Inflammatory macrophage (primary cell): ENCODE data around the gene APBA2.
"Not testable (repeated sequence)": the region's sequence is repeated elsewhere in the genome, so short reads cannot be mapped to it uniquely, and the experiment has no call there.

Experiments used
- DNase-seq, 2 donors: peaks; one replicate each; pipeline ENCODE4 v3.0.0-alpha.2; 2020 to 2022
- total RNA-seq, 18 experiments: gene quantifications; one replicate each; lab custom pipeline; 2026; ENCODE audit warnings: mixed read lengths in 6 of 18, inconsistent platforms in 2 of 18; lab: John Stamatoyannopoulos, UW

The APBA2 gene
- total RNA-seq: 0 to 1.4 (median 0.11) reads per million in 18 experiments

DNA sequence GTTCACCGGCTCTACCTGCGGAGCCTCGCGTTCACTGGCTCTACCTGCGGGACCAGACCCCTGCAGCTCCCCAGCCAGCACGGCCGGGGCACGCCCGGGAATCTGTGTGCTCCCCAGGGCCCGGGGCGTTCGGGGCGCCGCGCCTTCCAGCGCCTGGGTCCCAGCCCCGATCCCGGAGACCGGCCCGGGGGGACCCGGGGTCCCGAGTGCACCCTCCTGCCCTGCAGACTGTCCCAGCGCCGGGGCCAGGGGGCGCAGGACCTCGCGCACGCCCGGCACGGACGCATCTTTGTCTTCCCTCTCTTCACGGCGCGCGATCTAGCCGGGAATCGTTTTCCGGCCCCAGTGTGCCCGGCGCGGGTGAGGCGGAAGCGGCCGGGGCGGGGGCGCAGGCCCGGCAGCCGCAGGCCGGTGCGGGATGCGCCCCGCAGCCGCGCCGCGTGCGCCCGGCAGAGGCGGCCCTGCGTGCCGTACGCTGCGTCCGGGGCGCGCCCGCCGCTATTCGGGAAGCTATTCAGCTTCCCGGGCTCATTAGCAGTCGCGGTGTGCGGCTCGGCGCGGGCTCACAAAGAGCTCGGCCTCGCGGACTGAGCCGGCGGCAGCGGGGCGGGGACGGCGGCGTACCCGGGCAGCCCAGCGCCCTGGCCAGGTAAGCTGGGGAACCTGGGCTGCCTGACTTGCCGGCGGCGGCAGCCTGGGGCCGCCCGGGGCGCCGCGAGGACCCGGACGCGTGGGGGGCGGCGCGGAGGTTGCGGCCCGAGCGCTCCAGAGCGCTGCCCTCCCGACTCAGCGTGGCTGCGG lies at the start of gene APBA2:
APBA2 (plus strand) TSS at position 345 of the 801 bp plus-strand sequence. CDS start 167,911 bp downstream, outside the sequence.
- no peak for DNase-seq

DNA sequence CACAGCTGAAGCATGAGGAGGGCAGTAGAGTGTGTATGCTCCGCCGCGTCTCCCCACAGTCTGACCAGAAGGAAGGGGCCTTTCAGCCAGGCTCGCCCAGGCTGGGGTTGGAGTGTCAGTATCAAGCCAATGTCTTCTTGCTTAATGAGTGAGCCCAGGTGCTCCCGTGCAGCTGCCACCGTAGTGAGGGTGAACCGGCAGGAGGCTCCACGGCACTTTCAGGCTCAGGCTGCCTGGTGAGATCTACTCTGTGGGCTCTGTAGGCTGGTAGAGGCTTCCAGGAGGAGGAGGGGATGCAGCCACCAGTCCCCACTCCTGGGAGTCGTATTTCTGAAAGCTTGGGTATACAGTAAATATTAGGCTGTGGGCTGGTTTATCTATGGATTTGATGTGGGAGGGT lies 45.5 kb upstream of the APBA2 start:
- DNase-seq: not testable (repeated sequence)

DNA sequence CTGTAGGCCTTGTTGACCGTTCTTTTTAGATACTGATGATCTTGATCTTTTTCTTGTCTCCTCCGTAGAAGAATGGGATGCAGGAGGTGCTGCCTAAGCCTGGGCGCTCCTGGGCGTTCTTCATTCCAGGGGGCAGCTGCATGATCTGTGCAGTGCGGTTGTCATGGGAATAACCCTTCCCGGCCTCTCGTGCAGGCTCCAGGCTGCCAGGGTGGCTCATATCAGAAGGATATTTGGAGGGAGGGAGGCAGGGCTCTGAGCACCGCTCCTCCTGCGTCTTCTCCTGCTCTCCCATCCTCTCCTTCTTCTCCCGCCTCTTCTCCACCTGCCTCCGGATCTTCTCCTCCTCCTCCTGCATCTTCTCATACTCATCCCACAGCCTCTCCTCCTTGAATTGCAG lies 43.6 kb upstream of the APBA2 start:
- DNase-seq: not testable (repeated sequence)

DNA sequence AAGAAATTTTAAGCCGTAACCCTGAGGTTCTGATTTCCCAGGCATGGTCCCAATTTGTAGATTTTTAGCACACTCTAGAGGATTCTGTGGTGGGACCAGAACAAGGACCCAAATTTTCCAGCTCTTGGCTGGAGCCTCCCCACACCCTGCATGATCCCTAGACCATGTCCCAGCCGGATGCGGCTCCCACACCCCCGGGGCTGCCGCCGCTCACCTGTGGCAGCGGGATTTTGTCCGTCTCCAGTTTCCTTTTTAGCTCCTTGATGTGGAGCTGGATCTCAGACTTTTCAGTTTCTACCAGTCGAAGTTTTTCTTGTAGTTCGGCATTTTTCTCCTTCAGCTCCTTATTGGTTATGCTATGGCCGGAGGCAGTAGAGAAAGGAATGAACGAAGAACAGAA lies 42.3 kb upstream of the APBA2 start:
- DNase-seq: not testable (repeated sequence)

DNA sequence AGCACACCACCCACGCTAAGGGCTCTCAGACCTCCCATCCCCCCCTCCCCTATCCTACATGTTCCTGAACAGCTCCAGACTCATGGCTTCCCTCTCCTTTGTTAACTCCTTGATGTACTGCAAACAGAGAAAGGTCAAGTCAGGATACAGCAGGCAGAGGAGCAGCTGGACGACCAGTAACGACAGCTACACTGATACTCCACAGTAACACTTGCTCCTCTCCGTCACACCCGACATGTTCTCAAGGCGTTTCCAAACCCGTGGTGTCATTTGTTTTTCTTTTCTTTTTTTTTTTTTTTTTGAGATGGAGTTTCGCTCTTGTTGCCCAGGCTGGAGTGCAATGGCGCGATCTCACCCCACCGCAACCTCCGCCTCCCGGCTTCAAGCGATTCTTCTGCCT lies 41.6 kb upstream of the APBA2 start:
- DNase-seq: not testable (repeated sequence)

DNA sequence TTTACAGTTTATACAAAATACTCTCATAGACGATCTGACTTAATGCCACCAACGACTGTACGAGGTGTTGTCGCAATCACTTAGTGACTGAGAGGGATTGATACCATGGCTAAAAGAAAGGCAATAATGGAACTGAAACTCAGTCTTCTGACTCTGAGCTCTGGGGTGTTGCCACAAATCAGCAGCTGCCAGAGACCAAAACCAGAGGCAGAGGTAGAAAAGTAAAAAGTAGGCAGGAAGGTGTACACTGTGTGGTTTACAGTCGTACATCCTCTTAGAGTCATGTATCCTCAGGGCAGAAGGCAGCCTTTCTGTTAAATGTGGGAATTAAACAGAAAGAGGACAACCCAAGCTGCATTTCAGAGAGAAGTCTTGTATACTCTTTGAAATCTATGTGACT lies 38.5 kb upstream of the APBA2 start:
- DNase-seq: not testable (repeated sequence)

DNA sequence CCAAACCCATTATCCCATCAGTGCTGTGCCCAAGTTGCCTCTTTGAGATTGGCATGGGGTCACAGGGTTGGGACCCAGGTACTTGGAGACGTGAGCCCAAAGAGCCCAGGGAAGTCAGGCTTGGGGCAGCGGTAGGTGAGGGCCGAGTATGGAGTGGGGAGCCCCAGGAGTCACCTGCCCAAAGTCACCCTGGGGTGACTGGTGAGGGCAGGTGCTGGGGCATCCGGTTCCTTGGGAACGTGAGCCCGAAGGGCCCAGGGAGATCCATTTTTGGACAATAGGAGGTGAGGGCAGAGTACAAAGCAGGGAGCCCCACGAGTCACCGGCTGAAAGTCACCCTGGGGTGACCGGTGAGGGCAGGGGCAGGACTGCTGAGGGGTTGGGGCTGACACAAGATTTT lies 37.8 kb upstream of the APBA2 start:
- not testable (repeated sequence) for DNase-seq

DNA sequence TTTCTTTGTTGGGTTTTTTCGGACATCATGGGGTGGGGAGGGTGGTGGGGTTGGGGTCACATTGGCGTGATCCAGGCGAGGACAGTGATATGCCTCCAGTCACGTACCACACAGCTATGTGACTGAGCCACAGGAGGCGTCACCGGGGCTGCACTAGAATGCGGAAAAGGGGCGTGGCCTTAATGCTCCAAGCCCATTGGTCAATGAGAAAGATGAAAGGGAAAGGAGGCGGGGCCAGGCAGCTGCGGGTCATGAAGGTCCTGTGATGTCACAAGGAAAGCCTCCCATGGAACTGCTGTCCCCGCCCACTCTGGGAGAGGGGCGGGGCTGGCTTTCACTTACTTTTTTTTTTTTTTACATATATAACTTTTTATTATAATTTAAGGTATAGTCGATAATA lies 37.3 kb upstream of the APBA2 start, which contains the start of gene GOLGA6L7:
GOLGA6L7 (minus strand) TSS at position 124 of the 400 bp plus-strand sequence; CDS start at position 29, 95 bp downstream.
- DNase-seq: not testable (repeated sequence)

DNA sequence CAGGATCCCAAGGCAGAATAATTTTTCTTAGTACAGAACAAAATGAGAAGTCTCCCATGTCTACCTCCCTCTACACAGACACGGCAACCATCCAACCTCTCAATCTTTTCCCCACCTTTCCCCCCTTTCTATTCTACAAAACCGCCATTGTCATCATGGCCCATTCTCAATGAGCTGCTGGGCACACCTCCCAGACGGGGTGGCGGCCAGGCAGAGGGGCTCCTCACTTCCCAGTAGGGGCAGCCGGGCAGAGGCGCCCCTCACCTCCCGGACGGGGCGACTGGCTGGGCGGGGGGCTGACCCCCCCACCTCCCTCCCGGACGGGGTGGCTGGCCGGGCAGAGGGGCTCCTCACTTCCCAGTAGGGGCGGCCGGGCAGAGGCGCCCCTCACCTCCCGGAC lies 36.5 kb upstream of the APBA2 start:
- not testable (repeated sequence) for DNase-seq

DNA sequence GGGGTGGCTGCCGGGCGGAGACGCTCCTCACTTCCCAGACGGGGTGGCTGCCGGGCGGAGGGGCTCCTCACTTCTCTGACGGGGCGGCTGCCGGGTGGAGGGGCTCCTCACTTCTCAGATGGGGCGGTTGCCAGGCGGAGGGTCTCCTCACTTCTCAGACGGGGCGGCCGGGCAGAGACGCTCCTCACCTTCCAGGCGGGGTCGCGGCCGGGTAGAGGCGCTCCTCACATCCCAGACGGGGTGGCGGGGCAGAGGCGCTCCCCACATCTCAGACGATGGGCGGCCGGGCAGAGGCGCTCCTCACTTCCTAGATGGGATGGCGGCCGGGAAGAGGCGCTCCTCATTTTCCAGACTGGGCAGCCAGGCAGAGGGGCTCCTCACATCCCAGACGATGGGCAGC lies 36.0 kb upstream of the APBA2 start:
- DNase-seq: not testable (repeated sequence)

DNA sequence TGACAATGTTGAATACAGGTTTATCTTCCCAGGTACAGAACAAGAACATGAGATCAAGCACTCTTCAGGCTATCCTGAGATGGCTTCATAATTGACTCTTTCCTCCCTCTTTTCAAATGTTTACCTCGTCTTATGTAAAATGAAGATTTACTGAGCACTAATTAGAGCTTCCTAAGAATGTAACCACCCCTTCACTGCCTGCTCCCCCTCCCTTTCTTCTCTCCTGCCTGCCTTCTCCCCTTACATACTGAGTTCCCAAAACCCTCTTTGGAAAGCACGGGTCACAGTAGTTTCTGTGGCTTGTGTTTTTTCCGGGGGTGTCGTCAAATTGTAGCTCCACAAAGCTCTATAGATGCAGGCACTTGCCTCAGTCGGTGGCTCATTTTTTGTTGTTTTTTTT lies 32.1 kb upstream of the APBA2 start:
- DNase-seq: not testable (repeated sequence)

DNA sequence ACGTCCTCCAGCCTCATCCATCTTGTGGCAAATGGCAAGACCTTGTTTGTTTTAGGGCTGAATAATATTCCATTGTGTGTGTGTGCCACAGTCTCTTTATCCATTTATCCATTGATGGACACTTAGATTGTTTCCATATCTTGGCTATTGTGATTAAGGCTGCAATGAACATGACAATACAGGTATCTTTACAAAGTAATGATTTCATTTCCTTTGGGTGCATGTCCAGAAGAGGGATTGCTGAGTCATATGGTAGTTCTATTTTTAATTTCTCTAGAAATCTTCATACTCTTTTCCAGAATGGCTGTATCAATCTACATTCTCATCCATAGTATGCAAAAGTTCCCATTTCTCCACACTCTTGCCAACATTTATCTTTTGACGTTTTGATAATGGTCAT lies 31.2 kb upstream of the APBA2 start:
- not testable (repeated sequence) for DNase-seq

DNA sequence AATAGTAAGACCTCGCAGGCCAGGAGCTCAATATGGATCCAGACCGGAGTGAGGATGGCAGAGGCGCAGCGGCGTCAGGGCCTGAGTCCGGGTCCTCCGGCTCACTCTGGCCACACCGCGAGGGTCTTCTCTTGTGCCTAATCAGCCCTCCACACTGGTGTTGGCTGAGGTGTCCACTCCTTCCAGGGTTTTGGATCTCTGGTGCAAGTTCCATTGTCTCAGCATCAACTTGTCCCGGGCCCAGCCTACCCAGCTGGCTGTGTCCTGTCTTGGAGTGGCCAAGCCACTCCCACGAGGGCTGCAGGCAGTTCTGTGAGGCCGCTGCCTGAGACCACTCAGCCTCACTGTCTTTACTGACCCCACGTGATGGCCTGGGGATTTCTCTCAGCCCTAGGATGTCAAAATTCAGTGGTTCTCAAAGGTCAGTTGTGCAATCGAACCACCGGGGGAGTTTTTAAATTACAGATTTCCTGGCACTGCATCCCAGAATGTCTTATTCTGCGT lies 24.7 kb upstream of the APBA2 start:
- peak; percentile 13 to 40 for DNase-seq

DNA sequence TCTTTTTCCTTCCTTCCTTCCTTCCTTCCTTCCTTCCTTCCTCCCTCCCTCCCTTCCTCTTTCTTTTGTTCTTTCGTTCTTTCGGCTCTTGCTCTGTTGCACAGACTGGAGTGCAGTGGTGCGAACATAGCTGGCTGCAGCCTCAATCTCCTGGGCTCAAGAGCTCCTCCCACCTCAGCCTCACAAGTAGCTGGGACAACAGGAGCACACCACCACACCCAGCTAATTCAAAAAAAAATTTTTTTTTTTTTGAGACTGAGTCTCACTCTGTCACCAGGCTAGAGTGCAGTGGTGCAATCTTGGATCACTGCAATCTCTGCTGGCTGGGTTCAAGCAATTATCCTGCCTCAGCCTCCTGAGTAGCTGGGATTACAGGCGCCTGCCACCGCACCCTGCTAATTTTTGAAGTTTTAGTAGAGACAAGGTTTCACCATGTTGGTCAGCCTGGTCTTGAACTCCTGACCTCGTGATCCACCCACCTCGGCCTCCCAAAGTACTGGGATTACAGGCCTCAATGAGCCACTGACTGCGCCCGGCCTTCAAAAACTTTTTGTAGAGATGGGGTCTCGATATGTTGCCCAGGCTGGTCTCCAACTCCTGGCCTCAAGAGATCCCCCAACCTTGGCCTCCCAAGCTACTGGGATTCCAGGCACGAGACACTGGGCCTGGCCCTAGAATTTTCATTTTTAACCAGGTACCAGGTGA lies 24.0 kb upstream of the APBA2 start:
- not testable (repeated sequence) for DNase-seq

DNA sequence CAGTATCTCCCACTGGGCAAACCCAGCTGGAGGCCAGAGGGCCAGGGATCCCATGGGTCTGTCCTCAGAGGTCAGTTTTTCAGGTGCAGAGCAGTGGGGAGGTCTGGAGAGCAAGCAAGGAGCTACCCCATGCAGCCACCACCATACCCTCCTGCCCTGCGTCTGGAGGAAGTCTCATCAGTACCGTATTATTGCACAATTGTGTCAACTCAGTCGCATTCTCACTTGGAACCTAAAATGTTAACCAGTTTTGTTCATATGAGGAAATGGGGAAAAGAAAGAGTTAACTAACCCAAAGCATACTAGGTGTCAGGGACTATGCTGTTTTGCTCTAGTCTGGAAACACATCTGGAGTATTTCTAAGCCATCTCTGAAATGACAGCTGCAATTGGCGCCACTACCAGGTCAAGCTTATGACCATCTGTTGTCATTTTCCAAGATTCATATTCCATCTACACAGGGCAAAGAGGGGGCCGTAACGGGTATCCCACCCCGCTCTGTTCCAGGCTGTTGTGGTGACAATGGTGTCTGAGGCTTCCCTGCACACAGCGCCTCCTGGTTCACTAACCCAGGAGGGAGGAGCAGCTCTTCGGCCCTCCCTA lies 16.9 kb upstream of the APBA2 start:
- DNase-seq: no peak

DNA sequence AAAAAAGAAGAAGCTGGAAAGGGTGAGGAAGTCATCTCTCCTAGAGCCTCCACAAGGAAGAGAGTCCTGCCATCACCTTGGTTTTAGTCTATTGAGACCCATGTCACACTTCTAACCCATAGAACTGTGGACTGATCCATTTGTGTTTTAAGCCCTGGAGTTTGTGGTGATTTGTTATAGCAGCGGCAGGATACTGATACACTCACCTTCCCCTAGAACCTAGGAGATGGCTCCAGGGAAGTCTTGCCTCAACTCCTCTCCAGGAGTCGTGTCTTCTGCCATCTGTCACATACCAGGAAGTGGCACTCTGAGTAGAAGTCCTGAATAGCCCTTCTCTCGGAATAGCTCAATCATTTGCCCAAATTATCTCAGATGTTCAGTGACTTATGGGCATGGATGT lies 14.6 kb upstream of the APBA2 start:
- DNase-seq: no peak

DNA sequence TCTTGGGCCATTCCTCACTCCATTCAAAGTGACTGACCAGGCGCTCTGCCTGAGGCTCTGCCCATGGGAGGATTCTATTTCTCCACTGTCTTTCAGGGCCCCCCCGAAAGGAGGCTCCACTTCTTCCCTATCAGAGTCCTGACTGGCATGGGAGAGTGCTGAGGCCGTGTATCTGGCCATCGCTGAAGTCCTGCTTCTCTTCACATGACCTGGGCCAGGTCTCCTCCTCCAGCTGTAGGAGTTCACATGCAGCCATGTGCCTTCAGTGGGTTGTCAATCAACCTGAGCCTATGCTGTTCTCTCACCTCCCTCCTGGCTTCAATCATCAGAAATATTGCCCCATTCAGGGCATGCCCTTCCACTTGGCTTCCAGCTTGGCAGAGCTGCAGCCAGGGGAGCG lies 12.8 kb upstream of the APBA2 start:
- DNase-seq: no peak

DNA sequence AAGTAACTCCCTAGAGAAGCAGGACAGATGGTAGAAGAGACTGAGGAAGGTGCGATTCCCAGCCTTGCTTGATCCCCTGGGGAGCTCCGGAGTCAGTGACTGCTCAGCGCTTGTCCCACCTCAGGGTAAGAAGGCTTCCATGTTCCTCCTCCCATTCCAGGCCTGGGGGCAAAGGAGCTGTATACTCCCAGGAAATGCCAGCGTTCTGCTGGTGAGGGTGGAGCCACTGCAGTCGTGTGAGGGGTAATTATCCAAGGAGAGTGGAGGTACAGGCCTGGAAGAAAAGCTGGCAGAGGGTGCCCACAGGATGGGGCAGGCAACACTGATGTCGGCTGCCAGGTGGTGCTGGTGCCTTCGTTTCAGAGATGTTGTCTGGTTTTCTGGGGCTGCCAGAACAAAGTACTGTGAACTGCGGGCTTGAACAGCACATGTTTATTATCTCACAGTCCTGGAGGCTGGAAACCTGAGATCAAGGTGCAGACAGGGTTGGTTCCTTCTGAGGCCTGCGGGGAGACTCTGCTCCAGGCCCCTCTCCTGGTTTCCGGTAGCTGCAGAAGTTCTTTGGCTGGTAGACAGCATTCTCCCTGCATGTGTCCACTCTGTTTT lies 12.1 kb upstream of the APBA2 start:
- no peak for DNase-seq

DNA sequence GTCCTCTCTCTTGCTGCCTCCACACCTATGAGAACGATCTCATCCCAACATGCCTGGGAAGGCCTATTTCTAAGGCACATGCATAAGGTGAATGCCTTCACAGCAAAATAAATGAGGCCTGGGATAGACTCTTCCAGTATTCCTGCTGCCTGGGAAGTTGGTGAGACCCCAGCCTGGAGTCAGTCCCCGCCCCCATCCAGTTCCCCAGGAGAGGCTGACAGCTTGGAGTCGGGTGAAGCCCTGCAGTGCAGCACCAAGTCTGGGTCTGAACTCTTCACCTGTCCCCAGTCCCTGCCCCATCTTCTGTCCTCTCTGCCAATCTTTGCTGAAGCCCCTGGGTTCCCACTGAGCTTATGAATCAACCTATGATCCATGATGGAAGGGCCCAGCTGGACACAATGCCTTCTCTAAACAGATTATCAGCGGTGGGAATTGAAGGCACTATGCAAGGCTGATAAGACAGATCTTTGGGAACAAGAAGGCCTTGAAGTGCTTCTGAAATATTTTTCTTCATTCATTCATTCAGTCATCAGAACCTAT lies 10.2 kb upstream of the APBA2 start:
- no peak for DNase-seq

DNA sequence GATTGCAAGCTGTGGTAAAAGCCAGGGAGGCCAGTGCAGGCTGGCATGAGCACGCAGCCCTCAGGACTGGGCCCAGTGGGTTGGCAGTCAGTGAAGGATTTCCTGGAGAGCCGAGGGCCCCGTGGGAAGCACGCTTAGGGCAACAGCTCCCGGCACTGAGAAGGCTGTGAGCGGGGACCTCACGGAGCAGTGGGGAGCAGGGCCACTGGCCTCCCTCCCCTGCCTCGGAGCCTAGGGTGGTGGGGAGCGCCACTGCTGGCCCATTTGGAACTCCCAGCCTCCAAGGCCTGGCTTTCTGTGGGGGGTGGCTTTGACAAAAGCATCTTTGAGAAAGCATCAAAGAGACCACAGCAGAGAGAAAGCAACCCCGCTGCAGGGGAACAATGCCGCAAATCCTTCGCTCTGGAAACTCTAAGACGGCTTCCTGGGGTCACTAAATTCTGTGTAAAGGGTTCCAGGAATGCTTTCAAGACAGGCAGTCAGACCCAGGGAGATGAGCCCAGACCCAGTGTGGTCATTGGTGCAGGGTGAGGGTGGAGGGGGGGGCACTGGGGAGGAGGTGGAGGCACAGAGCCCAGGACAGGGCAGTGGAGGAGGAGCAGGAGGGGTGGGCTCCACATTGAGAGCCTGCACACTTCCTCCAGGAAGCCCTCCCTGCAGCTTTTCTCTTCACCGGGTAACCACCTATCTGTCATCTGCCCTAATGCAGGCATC lies 9.5 kb upstream of the APBA2 start:
- DNase-seq: no peak

DNA sequence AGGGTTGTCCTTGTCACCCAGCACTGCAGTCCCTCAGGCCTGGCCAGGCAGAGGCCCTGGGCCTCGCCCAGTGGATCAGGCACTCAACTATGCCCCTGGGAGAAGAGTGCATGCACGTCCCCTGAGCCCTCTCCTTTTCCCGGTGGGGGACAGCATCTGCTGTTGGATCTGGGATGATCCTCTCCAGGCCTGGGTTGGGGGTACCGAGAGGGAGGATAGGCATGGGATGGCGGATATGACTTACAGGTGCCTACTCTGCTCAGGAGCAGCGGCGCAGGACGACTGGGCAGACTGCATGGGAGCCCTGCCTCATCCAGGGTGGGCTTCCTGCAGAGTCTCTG lies 9.0 kb upstream of the APBA2 start:
- DNase-seq: no peak

DNA sequence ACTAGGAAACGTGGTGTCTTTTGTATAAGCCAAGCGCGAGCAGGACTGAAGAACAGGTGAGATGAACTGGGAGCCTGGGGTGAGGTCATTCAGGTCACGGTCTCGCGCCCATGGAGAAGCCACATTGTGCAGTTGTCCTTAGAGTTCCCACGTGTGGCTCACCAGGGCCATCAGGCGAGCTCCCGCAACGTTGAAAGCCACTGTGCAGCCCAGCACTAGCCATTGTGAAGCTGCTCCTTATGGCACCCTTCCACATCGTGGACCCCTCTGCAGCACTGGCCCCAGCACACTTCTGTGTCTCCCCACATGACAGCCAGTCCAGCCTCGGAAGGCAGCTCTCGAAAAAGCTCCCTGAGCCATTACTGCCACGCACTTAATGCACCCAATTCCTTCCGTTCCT lies 7.6 kb upstream of the APBA2 start:
- no peak for DNase-seq
